RWPE2 (cell line): ENCODE results near the gene SYNPR.

Experiments used
- ATAC-seq: fragments of 200-7000 bp; cut with Tn5 transposase; 3 replicates; pipeline ENCODE4 v1.9.1; 2021; ENCODE audit warnings: low read depth
- DNase-seq: peaks from one replicate; pipeline ENCODE4 v3.0.0-alpha.2; 2020; ENCODE audit warnings: low spot score
- H3K27ac ChIP-seq: fragments of 450-650 bp; 2 replicates; pipeline ENCODE4 v1.5.1; 2017; ENCODE audit warnings: mild to moderate bottlenecking; ENCODE audit not compliant: poor library complexity, severe bottlenecking
- H3K27me3 ChIP-seq: fragments of 250-450 bp; sonication (Bioruptor Pico); 2 replicates; pipeline ENCODE4 v1.5.1; 2021; ENCODE audit warnings: mild to moderate bottlenecking, moderate library complexity; ENCODE audit not compliant: insufficient read depth, poor library complexity, severe bottlenecking
- H3K36me3 ChIP-seq: fragments of 250-450 bp; sonication (Bioruptor Pico); 2 replicates; pipeline ENCODE4 v1.5.1; 2020; ENCODE audit warnings: low read depth, mild to moderate bottlenecking, moderate library complexity
- H3K4me1 ChIP-seq: fragments of 250-450 bp; sonication (Bioruptor Pico); 2 replicates; pipeline ENCODE4 v1.5.1; 2021; ENCODE audit warnings: mild to moderate bottlenecking, moderate library complexity; ENCODE audit not compliant: insufficient read depth, poor library complexity, severe bottlenecking
- H3K4me3 ChIP-seq: fragments of 250-450 bp; sonication (Bioruptor Pico); 2 replicates; pipeline ENCODE4 v1.5.1; 2021; ENCODE audit warnings: mild to moderate bottlenecking, moderate library complexity; ENCODE audit not compliant: severe bottlenecking
- H3K9me3 ChIP-seq: fragments of 250-450 bp; sonication (Bioruptor Pico); 2 replicates; pipeline ENCODE4 v1.5.1; 2021; ENCODE audit warnings: mild to moderate bottlenecking, moderate library complexity; ENCODE audit not compliant: severe bottlenecking
- TF ChIP-seq, protein P1 (sequence below): fragments of 450-650 bp; IDR thresholded peaks from one replicate; pipeline ENCODE4 v1.5.1; 2017; ENCODE audit warnings: mild to moderate bottlenecking, moderate library complexity; ENCODE audit not compliant: poor library complexity, severe bottlenecking

SYNPR gene

DNA sequence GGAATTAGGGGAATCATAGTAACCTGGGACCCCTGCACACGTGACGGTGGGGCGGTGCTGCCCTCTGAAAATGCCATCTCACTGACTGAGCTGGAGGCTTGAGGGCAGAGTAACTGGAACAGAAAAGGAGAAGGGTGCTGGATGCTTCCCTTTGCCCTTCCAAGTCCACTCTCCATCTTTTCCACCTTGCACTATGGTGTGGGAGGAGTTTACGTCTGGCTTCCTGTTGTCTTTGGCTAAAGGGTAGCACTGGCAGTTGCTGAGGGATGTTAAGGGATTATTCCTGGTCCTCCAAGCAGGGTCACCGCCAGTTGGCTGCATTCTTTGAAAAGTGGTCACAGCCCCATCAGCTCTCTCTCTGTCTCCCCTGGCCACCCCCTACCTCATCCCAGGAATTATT is 245.0 kb downstream of the SYNPR start:
- no peak overlapping the region for H3K4me3 ChIP-seq
- DNase-seq (no peak), ATAC-seq (no peak)

DNA sequence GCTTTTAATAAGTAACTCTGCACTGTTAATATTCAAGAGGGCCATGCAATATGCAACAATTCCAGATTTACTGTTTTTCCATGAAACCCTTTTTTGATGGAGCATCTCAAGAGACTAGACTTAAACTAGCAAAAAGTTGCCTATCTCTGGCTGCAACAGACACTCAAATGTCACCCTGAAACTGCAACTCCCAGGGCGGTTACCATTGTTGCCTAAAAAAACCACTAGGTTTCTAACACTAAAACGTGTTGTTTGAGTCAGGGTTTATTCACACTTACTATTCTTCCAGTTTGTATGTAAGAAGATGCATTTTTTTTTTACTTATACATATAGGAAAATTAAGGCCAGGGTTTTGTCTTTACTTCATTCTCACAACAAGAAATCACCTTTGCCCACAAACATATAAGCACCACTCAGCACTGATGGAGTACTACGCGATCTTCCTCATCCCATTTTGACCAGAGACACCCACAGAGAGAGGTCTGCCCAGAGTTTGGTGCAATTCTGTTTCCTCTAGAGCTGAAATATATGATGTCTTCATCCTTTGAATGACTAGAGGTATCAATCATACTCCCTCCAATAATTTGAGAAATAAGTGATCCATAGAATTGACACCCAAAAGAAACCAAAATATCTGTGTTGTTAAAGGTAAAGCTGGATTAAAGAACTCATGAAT is 250.4 kb downstream of the SYNPR start:
- TF ChIP-seq, protein P1, sequence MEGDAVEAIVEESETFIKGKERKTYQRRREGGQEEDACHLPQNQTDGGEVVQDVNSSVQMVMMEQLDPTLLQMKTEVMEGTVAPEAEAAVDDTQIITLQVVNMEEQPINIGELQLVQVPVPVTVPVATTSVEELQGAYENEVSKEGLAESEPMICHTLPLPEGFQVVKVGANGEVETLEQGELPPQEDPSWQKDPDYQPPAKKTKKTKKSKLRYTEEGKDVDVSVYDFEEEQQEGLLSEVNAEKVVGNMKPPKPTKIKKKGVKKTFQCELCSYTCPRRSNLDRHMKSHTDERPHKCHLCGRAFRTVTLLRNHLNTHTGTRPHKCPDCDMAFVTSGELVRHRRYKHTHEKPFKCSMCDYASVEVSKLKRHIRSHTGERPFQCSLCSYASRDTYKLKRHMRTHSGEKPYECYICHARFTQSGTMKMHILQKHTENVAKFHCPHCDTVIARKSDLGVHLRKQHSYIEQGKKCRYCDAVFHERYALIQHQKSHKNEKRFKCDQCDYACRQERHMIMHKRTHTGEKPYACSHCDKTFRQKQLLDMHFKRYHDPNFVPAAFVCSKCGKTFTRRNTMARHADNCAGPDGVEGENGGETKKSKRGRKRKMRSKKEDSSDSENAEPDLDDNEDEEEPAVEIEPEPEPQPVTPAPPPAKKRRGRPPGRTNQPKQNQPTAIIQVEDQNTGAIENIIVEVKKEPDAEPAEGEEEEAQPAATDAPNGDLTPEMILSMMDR, result no peak
- Histone ChIP-seq H3K27ac (no peak overlapping the region), H3K27me3 (no peaks in the 10 kb centered on the region), H3K4me1 (no peaks in the 10 kb centered on the region), H3K36me3 (no peaks in the 10 kb centered on the region), H3K9me3 (no peaks in the 10 kb centered on the region), H3K4me3 (no peak overlapping the region)
- no peak for DNase-seq
- ATAC-seq, result no peak

More for the DNA sequence above, 245.0 kb downstream of the SYNPR start:
- no peaks in the 10 kb centered on the region for H3K4me1 ChIP-seq
- TF ChIP-seq, protein P1, result no peak
- no peak overlapping the region for H3K27ac ChIP-seq
- no peaks in the 10 kb centered on the region for H3K27me3 ChIP-seq
- no peaks in the 10 kb centered on the region for H3K9me3 ChIP-seq
- H3K36me3 ChIP-seq, result no peaks in the 10 kb centered on the region

DNA sequence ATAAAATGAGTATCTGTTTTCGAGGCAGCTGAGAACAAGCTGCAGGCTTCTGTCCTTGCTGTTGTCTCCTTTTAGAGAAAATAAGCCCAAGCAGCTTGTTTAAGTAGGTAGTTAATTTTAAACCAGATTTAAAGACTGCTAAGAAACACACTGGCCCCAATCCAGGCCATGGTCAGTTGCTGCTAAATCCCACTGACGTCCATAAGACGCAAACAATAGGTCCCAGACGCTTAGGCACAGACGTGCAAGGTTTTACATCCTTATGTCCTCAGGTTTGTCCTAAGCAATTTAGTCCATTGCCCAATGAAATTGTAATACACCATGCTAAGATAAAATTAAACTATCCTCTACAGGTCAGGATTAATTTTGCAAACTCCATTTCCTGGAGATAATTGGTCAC is 254.4 kb downstream of the SYNPR start:
- no peaks in the 10 kb centered on the region for H3K27me3 ChIP-seq
- H3K9me3 ChIP-seq, result no peaks in the 10 kb centered on the region
- H3K4me3 ChIP-seq, result no peak overlapping the region
- no peak for DNase-seq
- TF ChIP-seq, protein P1, result no peak
- no peaks in the 10 kb centered on the region for H3K36me3 ChIP-seq
- no peak overlapping the region for H3K27ac ChIP-seq
- ATAC-seq, result no peak
- no peaks in the 10 kb centered on the region for H3K4me1 ChIP-seq

DNA sequence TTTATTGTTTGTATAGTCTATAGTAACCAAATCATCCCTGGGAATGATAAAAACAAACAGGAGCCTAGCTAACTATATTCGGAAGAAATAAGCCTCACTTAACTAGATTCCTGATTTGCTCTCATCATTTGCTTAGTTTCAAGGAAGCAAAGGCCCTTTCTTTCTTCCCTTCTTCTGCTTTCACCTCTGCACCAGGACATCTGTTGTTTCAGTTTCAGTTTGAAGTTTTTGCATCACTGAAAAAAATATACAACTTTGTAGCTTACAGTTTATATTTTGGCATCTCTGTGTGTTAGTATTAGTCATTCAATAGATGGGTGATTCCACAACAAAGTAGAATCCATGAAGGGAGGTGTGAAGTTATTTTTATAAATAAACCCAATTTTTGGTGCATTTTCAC is 260.8 kb downstream of the SYNPR start:
- ATAC-seq (no peak), DNase-seq (no peak)
- no peaks in the 10 kb centered on the region for H3K4me1 ChIP-seq
- no peaks in the 10 kb centered on the region for H3K27me3 ChIP-seq
- no peak overlapping the region for H3K27ac ChIP-seq
- TF ChIP-seq, protein P1, result no peak
- H3K9me3 ChIP-seq, result no peaks in the 10 kb centered on the region
- H3K4me3 ChIP-seq, result no peak overlapping the region
- no peaks in the 10 kb centered on the region for H3K36me3 ChIP-seq

DNA sequence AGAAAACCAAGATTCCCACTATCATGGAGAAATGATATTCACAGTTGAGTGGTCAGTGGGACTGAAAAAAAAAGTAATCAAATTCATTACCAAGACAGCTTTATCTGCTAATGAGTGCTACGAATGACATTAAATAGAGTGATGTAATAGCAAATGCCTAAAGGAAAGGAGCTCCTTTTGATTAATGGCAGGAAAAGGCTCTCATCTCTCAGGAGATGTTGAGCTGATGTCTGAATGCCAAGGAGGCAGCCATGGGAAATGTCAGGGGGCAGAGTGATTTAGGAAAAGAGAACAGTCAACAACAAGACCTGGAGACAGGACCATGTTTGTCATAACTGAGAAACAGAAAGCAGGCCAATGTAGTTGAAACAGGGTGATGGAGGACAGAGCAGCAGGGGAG is 277.7 kb downstream of the SYNPR start:
- DNase-seq, result no peak
- no peak for ATAC-seq
- Histone ChIP-seq H3K4me1 (peaks cover 3% of the 10 kb centered on the region), H3K27me3 (no peaks in the 10 kb centered on the region), H3K27ac (no peak overlapping the region), H3K36me3 (no peaks in the 10 kb centered on the region), H3K9me3 (no peaks in the 10 kb centered on the region), H3K4me3 (no peak overlapping the region)
- TF ChIP-seq, protein P1, result no peak
